Fibroblast of lung (primary cell): ENCODE data around the gene TP53BP1.

Experiments
- CTCF ChIP-seq, 2 donors: IDR thresholded peaks in 1 of 2; conservative IDR thresholded peaks in 1 of 2; 1 replicate in 1 of 2; 2 replicates in 1 of 2; pipeline ENCODE4 v1.5.1; 2011 to 2012; ENCODE audit warnings: low read length in 2 of 2, control low read depth in 1 of 2, inconsistent platforms in 1 of 2, low read depth in 1 of 2, mild to moderate bottlenecking in 1 of 2
- EZH2 ChIP-seq: IDR thresholded peaks from 2 replicates; pipeline ENCODE4 v1.5.1; 2012; ENCODE audit warnings: low read length, control low read depth, mild to moderate bottlenecking; ENCODE audit errors: missing control alignments

GRCh38 chr15:43408789-43409188 is 84.2 kb downstream of the TP53BP1 start:
- TF ChIP-seq EZH2 (no peak), CTCF (conservative IDR thresholded peaks at IDR 0.05 in 1 of 2, IDR thresholded peaks at IDR 0.05 in 1 of 2; ENCODE audit: low read depth in 1 of 2, low read length in 2 of 2) (no peak)
